BE2C (cell line): ENCODE data around the gene TBC1D9.

Source experiments
- DNase-seq: peaks from one replicate; pipeline ENCODE4 v3.0.0-alpha.2; 2020
- H3K27me3 ChIP-seq: fragments of 250-450 bp; sonication (Bioruptor Pico); 2 replicates; pipeline ENCODE4 v1.5.1; 2020; ENCODE audit warnings: mild to moderate bottlenecking
- H3K36me3 ChIP-seq: fragments of 250-450 bp; sonication (Bioruptor Pico); 2 replicates; pipeline ENCODE4 v1.5.1; 2020; ENCODE audit warnings: mild to moderate bottlenecking
- H3K4me1 ChIP-seq: fragments of 250-450 bp; sonication (Bioruptor Pico); 2 replicates; pipeline ENCODE4 v1.5.1; 2020
- H3K4me3 ChIP-seq: 2 replicates; pipeline ENCODE4 v1.5.1; 2011; ENCODE audit warnings: low read depth, low read length
- H3K9me3 ChIP-seq: fragments of 250-450 bp; sonication (Bioruptor Pico); 2 replicates; pipeline ENCODE4 v1.5.1; 2020
- TF ChIP-seq, protein P1 (sequence below): IDR thresholded peaks from 2 replicates; pipeline ENCODE4 v1.5.1; 2012; ENCODE audit warnings: mild to moderate bottlenecking, low read depth, low read length

Gene TBC1D9

DNA sequence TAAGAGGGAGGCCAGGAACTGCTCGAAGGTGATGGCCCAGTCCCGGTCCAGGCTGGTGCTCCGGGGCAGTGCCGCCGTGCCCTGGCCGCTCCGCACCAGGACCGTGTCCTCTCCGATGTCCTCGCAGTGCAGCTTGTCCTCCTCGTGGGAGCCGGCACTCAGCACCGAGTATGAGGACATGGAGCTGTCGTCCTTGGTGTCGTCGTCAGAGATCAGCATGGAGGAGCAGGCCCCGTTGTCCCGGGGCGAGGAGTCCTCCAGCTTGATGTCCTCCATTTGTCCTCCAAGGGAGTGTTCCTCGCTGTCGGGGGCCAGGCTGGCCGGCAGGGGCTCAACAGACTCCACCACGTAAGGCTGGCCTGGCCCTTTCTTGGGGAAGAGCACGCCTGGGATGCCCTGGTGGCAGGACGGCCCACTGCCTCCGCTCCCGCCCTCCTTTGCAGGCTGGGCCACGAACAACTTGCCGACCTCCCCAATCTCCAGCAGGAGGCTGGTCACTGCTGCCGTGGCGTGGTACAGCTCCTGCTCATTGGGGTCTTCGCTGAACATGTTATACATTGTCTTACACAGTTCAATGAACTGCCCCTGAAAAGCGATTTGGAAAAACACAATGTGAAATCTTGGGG is 133.7 kb downstream of the TBC1D9 start:
- TF ChIP-seq, protein P1, sequence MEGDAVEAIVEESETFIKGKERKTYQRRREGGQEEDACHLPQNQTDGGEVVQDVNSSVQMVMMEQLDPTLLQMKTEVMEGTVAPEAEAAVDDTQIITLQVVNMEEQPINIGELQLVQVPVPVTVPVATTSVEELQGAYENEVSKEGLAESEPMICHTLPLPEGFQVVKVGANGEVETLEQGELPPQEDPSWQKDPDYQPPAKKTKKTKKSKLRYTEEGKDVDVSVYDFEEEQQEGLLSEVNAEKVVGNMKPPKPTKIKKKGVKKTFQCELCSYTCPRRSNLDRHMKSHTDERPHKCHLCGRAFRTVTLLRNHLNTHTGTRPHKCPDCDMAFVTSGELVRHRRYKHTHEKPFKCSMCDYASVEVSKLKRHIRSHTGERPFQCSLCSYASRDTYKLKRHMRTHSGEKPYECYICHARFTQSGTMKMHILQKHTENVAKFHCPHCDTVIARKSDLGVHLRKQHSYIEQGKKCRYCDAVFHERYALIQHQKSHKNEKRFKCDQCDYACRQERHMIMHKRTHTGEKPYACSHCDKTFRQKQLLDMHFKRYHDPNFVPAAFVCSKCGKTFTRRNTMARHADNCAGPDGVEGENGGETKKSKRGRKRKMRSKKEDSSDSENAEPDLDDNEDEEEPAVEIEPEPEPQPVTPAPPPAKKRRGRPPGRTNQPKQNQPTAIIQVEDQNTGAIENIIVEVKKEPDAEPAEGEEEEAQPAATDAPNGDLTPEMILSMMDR: no peak
- no peaks in the 10 kb centered on the region for H3K27me3 ChIP-seq
- no peak overlapping the region for H3K4me3 ChIP-seq
- no peak for DNase-seq
- peaks cover 25% of the 10 kb centered on the region for H3K36me3 ChIP-seq
- H3K9me3 ChIP-seq: no peaks in the 10 kb centered on the region
- no peaks in the 10 kb centered on the region for H3K4me1 ChIP-seq

DNA sequence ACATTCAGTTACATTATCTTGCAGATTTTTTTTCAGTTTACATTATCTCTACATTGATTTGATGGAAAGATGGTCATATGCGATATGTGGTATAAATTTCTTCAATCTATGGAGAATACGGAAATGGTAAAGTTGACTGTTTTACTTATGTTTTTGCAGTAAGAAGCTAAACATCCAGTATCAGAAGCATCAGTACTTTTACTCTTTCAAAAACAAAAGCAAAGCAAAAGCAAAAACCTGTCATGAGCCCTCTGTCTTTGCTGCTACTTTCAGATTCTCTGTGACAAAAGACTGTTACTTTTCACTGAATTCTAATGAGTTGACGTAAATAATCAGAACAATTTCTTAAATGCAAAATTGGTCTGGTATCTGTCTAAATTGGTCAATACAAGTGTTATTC is 135.0 kb downstream of the TBC1D9 start:
- TF ChIP-seq, protein P1: no peak
- Histone ChIP-seq H3K27me3 (no peaks in the 10 kb centered on the region), H3K4me1 (no peaks in the 10 kb centered on the region)

DNA sequence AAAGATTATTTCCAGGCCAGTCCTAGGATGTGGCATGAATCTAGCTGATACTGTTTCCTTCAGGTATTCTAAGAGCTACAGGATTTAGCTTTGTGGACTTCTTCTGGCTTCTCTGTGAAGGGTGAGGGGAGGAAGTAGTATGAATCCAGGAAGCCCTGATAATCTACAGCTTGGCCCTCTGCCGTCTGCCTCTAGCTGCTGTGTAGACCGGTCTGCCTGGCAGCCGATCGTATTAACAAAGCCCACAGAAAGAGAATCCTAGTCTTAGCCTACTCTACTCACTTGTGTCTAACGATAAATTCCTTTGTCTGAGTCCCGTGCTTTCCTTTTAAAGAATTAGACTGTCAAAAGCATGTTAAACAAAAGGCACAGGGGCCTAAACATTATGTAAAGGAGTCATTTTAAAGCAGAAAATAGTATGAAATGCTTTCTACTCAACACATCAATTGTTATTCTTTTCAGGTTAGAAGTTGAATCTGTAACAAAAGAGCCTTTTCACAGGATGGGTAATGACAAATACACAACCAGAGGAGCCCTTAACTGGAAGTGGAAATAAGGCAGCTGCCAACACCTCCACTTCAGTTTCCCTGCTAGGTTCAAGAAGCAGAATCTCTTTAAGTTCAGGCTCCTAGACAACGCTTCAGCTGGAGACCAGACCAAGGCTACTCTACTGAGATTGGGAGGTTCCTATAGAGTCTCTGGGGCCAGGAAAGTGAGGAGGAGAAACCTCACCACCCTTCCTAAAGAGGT is 138.5 kb downstream of the TBC1D9 start:
- TF ChIP-seq, protein P1: no peak
- H3K36me3 ChIP-seq: peaks cover 6% of the 10 kb centered on the region
- H3K27me3 ChIP-seq: no peaks in the 10 kb centered on the region
- no peak for DNase-seq
- no peaks in the 10 kb centered on the region for H3K4me1 ChIP-seq
- no peaks in the 10 kb centered on the region for H3K9me3 ChIP-seq
- no peak overlapping the region for H3K4me3 ChIP-seq

More for the DNA sequence above, 135.0 kb downstream of the TBC1D9 start:
- Histone ChIP-seq H3K4me3 (no peak overlapping the region), H3K36me3 (peaks cover 25% of the 10 kb centered on the region), H3K9me3 (no peaks in the 10 kb centered on the region)
- DNase-seq: no peak

DNA sequence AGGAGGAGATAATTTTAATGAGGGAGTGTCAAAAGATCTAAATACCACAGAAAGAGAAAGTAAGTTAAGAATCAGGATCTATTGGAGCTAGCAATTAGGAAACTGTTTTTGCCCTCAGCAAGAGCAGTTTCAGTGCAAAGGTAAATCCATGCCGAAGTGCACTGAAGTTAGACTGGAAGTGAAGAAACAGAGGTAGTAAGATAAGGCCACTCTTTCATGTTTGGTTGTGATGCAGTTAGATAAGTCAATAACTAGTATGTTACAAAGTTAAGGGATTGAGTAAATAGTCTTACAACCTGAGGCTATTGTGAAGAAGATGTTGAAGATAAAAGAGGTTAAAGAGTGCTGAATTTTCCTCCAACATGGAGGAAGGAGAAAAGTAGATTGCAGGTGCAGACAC is 140.7 kb downstream of the TBC1D9 start:
- Histone ChIP-seq H3K4me3 (no peak overlapping the region), H3K9me3 (no peaks in the 10 kb centered on the region), H3K4me1 (no peaks in the 10 kb centered on the region), H3K27me3 (no peaks in the 10 kb centered on the region), H3K36me3 (no peaks in the 10 kb centered on the region)
- TF ChIP-seq, protein P1: no peak
- DNase-seq: no peak

DNA sequence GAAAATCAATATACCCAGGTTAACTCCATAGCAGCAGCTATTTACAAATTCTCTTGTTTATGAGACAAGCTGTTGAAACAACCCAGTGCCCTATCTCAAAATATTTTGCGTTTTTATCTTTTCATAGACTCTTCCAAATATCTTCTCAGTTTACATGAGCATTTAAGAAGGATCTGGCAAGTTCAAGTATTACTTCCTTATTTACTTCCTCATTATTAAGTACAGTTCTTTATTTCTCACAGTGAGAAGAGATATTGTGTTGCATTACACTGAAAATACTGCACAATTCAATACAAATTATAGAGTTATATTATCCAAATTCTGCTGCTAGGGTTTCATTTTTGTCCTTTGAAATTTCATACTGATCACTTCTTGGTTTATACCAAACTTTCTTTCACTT is 143.8 kb downstream of the TBC1D9 start:
- H3K27me3 ChIP-seq: no peaks in the 10 kb centered on the region
- DNase-seq: no peak
- TF ChIP-seq, protein P1: no peak
- no peak overlapping the region for H3K4me3 ChIP-seq
- H3K36me3 ChIP-seq: no peaks in the 10 kb centered on the region
- H3K9me3 ChIP-seq: no peaks in the 10 kb centered on the region
- H3K4me1 ChIP-seq: peaks cover 5% of the 10 kb centered on the region; the same call in 1 of the 2 replicates

DNA sequence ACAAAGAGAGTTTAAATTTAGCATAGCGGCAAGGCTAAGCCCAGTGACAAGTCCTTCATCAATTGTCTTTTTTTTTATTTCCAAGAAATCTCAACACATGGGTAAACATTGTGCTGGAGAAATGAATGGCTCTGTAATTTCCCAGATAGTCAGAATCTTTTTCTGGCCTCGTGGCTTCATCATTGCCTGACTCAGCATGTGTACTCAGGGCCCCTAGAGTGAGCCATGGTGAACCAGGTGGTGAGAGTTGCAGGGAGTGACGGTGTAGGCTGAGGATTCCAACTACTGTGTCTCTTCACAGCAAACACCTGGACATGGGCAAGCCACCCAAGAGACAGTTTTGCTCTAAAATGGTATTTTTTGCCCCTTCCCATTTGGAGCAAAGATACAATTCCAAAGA is 144.3 kb downstream of the TBC1D9 start:
- TF ChIP-seq, protein P1: no peak
- Histone ChIP-seq H3K4me3 (no peak overlapping the region), H3K4me1 (peaks cover 5% of the 10 kb centered on the region; the same call in 1 of the 2 replicates), H3K9me3 (no peaks in the 10 kb centered on the region), H3K27me3 (no peaks in the 10 kb centered on the region), H3K36me3 (no peaks in the 10 kb centered on the region)
- no peak for DNase-seq
